ENCODE measurements around the gene ADPRH.

DNA sequence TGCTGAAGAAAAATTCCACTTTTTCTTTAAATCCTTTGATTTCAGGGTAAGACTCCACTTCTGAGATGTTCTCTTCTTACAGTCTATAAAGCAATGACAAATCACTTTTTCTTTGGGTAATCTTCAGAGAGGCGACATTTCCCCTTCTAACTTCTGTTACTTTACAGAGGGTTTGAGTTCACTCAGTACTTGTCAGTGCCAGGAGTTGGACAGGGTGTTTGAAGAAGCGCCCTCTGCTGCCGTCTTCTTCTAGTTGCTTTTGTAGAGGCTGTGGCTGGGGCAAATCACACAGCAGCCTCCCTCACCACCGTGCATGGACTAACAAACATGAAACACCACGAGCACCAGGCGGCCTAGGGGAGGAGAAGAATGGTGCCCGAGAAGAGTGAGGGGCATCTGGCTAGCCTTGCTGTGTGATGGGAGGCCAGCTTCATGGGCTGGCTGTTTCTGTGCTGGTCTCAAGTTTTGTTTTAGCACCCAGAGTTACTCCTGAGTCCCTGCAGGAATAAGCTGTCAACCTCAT lies 19.8 kb upstream of the ADPRH start, which contains the start of gene CD80:
- TF ChIP-seq CTCF (IDR thresholded peaks at IDR 0.05), result peak in 5 of 7 experiments; percentile 23 to 56 (median 44)
- TF ChIP-seq POLR2A (IDR thresholded peaks at IDR 0.05), result no peak

Data from body of pancreas (tissue), 4 donors.